Measurements from ENCODE around the gene ADGRL1. TPM values are rescaled to one million over a fixed set of nuclear protein-coding genes. Genes with fewer than 3 reads are reported as not detected.
"Not testable (repeated sequence)": the region's sequence is repeated elsewhere in the genome, so short reads cannot be mapped to it uniquely, and the experiment has no call there.

The ADGRL1 gene
- total RNA-seq, 2 experiments from 2014 or later: 12.5 to 14.0 TPM

DNA sequence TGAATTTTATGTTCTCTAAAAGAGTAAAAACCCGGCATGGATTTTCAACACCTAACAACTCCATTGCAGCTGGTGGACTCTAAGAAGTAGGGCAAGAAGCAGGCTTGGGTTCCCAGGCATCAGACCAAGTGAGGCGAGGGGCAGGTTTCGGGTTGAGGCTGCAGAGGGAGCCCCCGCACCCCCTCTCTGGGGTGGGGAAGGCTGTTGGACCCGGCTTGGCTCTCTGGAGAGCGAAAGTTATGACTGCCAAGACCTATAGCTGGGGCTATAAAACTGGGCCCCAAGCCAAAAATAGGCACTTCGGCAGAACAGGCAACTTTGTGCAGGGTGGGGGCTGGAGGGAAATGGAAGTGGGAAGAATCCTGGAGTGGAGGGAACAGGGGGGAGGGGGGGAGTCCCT lies 1.8 kb upstream of the ADGRL1 start:
- Mint-ChIP-seq H3K4me1 (peaks cover 28% of the 10 kb centered on the region), H3K4me3 (peak overlapping the region; percentile 86), H3K27me3 (peaks cover 43% of the 10 kb centered on the region)
- DNase-seq; H3K9me3 Mint-ChIP-seq; H3K36me3 Mint-ChIP-seq (ENCODE audit: low read depth); H3K27ac Mint-ChIP-seq; POLR2A ChIA-PET: not testable (repeated sequence)
- CTCF ChIA-PET: interaction anchor here (0.9 kb wide), 1 partner anchor 9 kb away, joined by 4 read pairs; no protein-coding TSS in a partner anchor

DNA sequence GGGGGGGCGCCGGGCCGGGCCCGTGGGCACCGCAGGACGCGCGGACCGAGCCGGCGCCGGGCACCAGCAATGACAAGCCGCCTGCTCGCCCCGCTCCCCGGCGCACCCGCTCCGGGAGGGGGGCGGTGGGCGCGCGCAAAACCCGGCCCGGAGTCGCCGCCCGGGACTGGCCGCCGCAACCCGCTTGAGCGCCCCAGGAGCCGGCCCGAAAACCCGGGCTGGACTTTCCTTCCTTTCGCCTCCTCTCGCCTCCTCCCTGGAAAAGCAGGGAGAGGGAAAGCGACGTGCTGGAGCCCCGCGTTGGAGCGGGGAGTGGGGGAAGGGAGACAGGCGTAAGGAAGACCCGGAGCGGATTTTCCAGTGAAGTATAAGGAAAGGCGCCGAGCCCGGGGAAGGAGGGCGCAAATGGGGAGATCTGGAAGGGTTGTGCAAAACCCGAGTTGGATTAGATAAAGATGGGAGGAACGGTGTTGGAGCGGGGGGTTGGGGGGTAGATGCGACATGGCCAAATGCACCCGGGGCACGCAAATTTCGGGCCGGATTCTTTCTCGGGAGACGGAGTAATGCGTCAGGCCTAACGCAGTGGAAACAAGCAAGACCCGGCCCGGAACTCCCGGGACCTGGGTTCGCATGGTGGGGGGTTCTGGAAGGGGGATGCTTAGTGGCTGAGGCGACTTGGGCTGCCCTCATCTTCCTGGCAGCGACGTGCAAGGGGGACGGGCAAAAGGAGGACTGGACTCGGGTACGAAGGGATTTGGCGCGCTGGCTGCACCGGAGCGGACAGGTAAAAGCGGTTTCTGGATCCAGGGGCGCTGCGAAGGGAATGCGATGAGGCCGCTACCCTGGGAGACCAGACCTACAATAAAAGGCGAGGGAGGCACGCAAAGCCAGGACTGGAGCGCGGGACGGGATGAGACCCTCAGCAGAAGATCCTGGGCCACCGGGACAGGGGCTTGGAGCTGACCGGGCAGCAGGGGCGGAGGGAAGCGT lies 1.1 kb upstream of the ADGRL1 start:
- H3K4me1 Mint-ChIP-seq: peaks cover 28% of the 10 kb centered on the region
- peak overlapping the region; percentile 86 for H3K4me3 Mint-ChIP-seq
- peak; percentile 80 for DNase-seq
- H3K9me3 Mint-ChIP-seq; H3K36me3 Mint-ChIP-seq (ENCODE audit: low read depth); POLR2A ChIA-PET: not testable (repeated sequence)
- peaks cover 43% of the 10 kb centered on the region for H3K27me3 Mint-ChIP-seq
- peak overlapping the region; percentile 93 for H3K27ac Mint-ChIP-seq
- CTCF ChIA-PET: interaction anchor here (0.9 kb wide), 1 partner anchor 10 kb away, joined by 4 read pairs; no protein-coding TSS in a partner anchor

DNA sequence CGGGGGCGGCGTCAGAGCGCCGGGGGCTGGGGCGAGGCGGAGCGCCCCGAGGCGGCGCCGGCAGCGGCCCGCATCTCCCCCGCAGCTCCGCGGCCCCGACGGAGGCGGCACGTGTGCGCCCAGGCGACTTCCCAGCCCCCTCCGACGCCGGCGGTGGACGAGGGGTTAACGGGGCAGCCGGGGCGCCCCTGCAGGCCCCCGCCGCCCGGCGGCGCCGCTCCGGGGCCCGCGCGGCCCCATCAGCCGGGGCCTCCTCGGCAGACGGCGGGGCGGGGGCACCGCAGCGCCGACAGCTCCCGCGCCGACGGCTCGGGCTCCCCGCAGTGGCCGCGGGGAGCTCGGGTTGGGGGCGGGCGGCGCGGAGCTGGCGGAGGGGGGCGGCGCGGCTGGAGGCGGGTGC lies 339 bp upstream of the ADGRL1 start:
- H3K4me3 Mint-ChIP-seq; DNase-seq; H3K9me3 Mint-ChIP-seq; H3K27ac Mint-ChIP-seq; POLR2A ChIA-PET; H3K36me3 Mint-ChIP-seq (ENCODE audit: low read depth); CTCF ChIA-PET: not testable (repeated sequence)
- peaks cover 43% of the 10 kb centered on the region for H3K27me3 Mint-ChIP-seq
- peaks cover 28% of the 10 kb centered on the region for H3K4me1 Mint-ChIP-seq

DNA sequence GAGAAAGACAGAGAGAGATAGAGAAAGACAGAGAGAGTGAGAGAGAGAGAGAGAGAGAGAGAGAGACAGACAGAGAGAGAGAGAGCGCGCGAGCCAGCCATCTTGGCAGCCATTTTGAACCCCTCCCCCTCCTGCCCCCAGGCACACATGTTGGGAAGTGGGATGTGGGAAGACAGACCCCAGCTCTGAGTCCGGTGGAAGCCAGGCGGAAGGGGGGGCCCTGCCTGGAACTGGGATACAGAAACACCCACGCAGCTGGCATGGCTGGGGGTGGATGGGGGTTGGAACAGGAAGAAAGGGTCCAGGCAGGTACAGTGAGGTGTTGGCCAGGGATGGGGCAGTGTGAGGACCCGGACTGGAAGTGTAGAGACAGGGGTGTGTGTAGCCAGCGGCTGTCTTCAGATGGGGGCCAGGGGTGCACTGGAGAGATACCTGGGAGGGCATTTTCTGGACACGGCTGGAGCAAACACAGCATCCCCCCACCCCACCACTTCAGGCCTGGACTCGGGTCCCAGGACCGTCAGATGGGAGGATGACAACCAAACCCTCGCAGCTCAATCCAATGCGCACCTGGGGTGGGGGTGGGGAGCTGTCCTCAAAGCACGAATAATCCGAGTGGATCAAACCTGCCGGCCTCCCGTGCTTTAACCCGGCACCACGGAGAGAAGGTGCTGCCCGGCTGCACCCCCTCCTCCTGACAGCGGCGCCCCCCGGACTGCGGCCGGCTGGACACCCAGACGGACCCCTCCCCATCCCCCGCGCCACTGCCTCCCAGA lies 1.1 kb downstream of the ADGRL1 start:
- Mint-ChIP-seq H3K27ac (peak overlapping the region; percentile 54), H3K27me3 (peaks cover 38% of the 10 kb centered on the region), H3K4me1 (peaks cover 30% of the 10 kb centered on the region), H3K4me3 (peak overlapping the region; percentile 73)
- POLR2A ChIA-PET; H3K36me3 Mint-ChIP-seq (ENCODE audit: low read depth); DNase-seq; H3K9me3 Mint-ChIP-seq: not testable (repeated sequence)
- CTCF ChIA-PET: interaction anchor here (1.4 kb wide), 1 partner anchor 68 kb away, joined by 3 read pairs; the partner anchor contains the start of gene ASF1B

DNA sequence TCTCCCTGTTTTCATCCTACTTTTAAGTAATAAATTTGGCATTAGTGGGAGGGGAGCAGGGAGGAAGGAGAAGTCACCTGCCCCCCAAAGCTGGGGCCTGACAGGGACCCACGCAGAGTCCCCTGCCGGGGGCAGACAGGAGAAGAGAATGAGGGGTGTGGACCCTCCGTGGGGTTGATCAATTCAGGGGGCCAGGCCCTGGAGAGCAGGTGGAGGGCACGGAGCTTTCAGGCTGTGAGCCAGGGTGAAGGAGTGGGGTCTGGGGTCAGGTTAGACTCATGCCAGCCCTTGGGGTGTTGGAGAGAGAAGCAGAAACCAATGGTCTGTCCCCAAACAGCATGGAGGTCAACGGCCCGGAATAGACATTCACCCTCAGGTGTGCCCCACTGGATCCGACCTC lies 1.8 kb downstream of the ADGRL1 start:
- Mint-ChIP-seq H3K27ac (peak overlapping the region; percentile 54), H3K4me1 (peaks cover 27% of the 10 kb centered on the region), H3K27me3 (peaks cover 35% of the 10 kb centered on the region), H3K4me3 (peak overlapping the region; percentile 73)
- DNase-seq; POLR2A ChIA-PET; H3K36me3 Mint-ChIP-seq (ENCODE audit: low read depth); H3K9me3 Mint-ChIP-seq: not testable (repeated sequence)
- CTCF ChIA-PET: interaction anchor here (1.0 to 1.4 kb wide), 2 partner anchors 68 to 144 kb away, joined by 3 read pairs; partner anchors contain the start of gene ASF1B

DNA sequence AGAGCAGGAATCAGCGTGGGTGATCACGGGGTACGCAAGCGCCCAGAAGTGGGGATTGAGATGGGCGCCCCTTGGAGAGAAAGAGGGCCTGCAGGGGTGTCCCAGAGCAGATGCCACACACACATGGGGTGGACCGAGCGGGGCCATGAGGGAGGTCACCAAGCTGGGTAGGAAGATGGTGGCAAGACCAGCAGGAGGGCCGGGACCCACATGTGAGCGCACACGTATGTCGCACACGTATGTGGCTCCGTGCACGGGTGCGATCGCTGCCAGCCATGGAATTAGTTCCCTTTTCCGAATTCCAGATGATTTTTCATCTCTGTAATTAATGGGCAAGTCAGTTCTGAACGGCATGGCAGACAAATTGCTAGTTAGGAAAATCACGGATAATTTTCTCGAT lies 2.2 kb downstream of the ADGRL1 start:
- H3K27ac Mint-ChIP-seq; H3K4me3 Mint-ChIP-seq; POLR2A ChIA-PET; DNase-seq; H3K9me3 Mint-ChIP-seq; H3K36me3 Mint-ChIP-seq (ENCODE audit: low read depth): not testable (repeated sequence)
- CTCF ChIA-PET: interaction anchor here (1.0 to 1.4 kb wide), 3 partner anchors 18 to 145 kb away, joined by 3 read pairs; partner anchors contain the start of gene ASF1B
- H3K4me1 Mint-ChIP-seq: peaks cover 25% of the 10 kb centered on the region
- peaks cover 30% of the 10 kb centered on the region for H3K27me3 Mint-ChIP-seq

DNA sequence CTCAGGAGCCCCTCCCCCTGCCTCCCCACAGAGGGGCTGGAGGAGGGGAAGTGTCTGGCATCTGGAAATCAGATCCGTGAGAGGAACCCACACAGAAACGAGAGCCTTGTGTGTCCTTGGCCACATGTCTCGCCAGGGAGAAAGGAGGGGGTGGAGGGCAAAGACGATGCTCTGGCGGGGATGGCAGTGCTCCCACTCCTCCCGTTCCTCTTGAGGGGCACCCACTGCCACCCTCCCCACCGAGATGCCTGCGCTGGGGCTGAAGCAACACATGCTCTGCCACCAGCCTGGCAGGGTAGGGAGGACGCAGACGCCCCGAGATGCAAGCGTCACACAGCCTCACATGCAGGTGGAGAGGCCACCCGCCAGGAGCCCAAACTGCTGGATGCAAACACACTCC lies 2.8 kb downstream of the ADGRL1 start:
- Mint-ChIP-seq H3K4me3 (no peak overlapping the region), H3K9me3 (no peaks in the 10 kb centered on the region), H3K36me3 (ENCODE audit: low read depth) (no peaks in the 10 kb centered on the region), H3K27ac (no peak overlapping the region), H3K27me3 (peaks cover 24% of the 10 kb centered on the region), H3K4me1 (peaks cover 24% of the 10 kb centered on the region)
- ChIA-PET POLR2A (no interaction called here), CTCF (interaction anchor here (1.0 to 1.4 kb wide), 3 partner anchors 18 to 145 kb away, joined by 3 read pairs; partner anchors contain the start of gene ASF1B)
- no peak for DNase-seq

DNA sequence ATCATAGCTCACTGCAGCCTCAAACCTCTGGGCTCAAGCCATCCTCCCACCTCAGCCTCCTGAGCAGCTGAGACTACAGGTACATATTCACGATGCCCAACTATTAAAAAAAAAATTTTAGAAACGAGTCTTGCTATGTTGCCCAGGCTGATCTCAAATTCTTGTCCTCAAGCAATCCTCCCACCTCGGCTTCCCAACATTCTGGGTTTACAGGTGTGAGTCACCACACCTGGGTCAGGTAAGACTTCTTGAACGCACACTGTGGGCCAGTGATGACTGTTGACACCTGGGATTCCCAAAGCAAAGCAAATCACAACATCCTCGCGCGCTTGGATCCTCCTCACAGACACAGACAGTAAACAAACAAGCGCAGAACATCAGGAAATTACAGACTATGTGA lies 4.5 kb downstream of the ADGRL1 start:
- DNase-seq; H3K36me3 Mint-ChIP-seq (ENCODE audit: low read depth); H3K27ac Mint-ChIP-seq; CTCF ChIA-PET; H3K4me3 Mint-ChIP-seq; H3K9me3 Mint-ChIP-seq; POLR2A ChIA-PET: not testable (repeated sequence)
- Mint-ChIP-seq H3K27me3 (peaks cover 13% of the 10 kb centered on the region), H3K4me1 (peaks cover 23% of the 10 kb centered on the region)

DNA sequence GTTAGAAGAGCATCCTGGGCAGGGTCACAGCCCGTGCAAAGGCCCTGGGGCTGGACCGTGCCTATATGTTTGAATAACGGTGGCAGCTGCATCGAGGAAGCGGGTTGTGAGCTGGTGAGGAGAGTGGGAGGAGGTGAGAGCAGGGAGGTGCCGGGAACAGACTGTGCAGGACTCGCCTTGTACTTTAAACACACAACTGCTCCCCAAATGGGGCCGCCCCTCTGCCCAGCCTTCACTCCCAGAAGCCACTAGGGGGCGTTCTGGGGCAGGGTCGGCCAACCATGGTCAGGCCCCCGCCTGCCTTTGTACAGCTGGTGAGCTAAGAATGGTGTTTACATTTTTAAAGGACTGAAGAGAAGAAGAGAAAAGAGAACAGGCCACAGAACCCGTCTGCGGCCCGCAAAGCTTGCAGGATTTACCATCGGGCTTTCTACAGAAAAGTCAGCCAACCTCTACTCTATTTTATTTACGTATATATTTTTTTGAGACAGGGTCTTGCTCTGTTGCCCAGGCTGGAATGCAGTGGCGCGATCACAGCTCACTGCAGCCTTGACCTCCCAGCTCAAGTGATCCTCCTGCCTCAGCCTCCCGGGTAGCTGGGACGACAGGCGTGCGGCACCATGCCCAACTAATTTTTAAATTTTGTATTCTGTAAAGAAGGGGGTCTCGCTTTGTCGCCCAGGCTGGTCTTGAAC lies 5.7 kb downstream of the ADGRL1 start:
- H3K4me3 Mint-ChIP-seq; H3K9me3 Mint-ChIP-seq; H3K36me3 Mint-ChIP-seq (ENCODE audit: low read depth); POLR2A ChIA-PET; H3K27ac Mint-ChIP-seq: not testable (repeated sequence)
- DNase-seq: peak; percentile 61
- CTCF ChIA-PET: interaction anchor here (0.6 to 3.7 kb wide), 8 partner anchors 13 to 325 kb away, joined by 3 to 27 read pairs (median 3); no protein-coding TSS in a partner anchor
- H3K4me1 Mint-ChIP-seq: peaks cover 30% of the 10 kb centered on the region
- H3K27me3 Mint-ChIP-seq: peaks cover 13% of the 10 kb centered on the region

DNA sequence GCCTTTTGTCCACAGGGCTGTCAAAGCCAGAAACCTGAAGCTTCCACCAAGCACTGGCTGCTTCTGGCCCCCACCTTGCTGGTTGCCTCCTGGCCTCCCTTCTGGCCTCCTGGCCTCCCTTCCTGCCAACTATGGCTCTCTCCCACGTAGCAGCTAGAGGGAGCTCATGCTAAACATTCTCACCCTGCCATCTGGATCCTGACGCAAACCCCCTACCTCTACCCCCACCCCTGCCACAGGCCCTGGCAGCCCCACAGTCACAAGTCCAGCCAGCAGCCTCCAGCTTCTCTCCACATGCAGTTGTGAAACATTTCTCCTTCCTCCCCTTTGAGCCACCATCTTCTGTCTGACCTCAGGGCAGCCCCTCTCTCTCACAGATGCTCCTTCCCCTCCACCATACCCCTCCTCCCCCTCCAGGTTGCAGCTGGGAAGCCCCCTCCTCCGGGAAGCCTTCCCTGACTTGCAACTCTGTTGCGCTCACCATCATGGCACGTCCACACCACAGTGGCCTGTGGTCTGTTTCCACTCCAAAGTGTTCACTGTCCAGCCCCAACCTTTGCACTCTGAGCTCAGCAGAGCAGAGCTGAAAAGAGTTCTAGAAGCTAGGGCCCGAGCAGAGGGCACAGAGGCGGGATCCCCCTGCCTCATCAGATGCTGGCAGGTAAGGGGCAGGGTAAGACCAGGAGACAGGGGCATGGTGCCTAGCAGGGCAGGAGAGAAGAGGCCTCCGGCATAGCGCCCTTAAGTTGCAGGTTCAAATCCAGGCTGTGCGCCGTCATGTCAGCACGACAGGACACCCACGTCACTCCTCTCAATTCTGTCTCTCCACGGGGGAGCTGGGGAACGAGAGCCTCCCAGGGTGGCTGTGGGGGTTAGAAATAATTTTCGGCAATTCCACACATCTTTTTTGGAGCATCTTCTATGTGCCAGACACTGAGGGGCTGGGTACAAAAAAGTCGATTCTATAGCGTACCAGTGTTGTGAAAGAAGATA lies 7.3 kb downstream of the ADGRL1 start:
- Mint-ChIP-seq H3K4me1 (peaks cover 21% of the 10 kb centered on the region), H3K27me3 (peaks cover 4% of the 10 kb centered on the region), H3K4me3 (no peak overlapping the region), H3K9me3 (no peaks in the 10 kb centered on the region), H3K27ac (no peak overlapping the region), H3K36me3 (ENCODE audit: low read depth) (no peaks in the 10 kb centered on the region)
- POLR2A ChIA-PET: no interaction called here
- DNase-seq: no peak
- CTCF ChIA-PET: interaction anchor here (0.6 to 3.7 kb wide), 4 partner anchors 18 to 186 kb away, joined by 3 to 27 read pairs (median 4); partner anchors contain the start of gene ASF1B

DNA sequence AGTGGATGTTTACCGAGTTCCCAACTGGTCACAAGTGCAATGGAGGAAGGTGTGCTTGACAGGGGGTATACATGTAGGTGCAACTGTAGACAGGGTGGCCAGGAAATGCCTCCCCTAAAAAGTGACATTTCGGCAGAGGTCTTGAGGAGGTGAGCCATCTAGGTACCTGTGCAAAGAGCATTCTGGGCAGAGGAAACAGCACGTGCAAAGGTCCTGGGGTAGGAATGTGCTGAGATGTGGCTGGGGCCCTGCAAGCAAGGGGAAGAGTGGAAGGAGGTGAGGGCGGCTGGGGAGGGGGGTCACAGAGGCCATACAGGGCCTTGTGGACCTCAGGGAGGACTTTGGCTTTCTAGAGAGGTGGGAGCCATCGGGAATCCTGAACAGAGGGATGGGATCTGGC lies 8.1 kb downstream of the ADGRL1 start:
- ChIA-PET POLR2A (no interaction called here), CTCF (interaction anchor here (1.4 to 3.7 kb wide), 2 partner anchors 19 to 151 kb away, joined by 4 to 27 read pairs; no protein-coding TSS in a partner anchor)
- H3K4me1 Mint-ChIP-seq: peaks cover 19% of the 10 kb centered on the region
- no peaks in the 10 kb centered on the region for H3K36me3 Mint-ChIP-seq (ENCODE audit: low read depth)
- no peak overlapping the region for H3K4me3 Mint-ChIP-seq
- no peak overlapping the region for H3K27ac Mint-ChIP-seq
- H3K27me3 Mint-ChIP-seq: no peaks in the 10 kb centered on the region
- no peak for DNase-seq
- H3K9me3 Mint-ChIP-seq: no peaks in the 10 kb centered on the region

All from activated CD4-positive, alpha-beta T cell treated with anti-CD3 and anti-CD28 coated beads, Interleukin-2, amount 10 ng/mL, durations not matched to agents 7 days and 5 days (primary cell).